PFSK-1 (cell line): ENCODE data around the gene SHISAL1.

Experiments used
- FOXP2 ChIP-seq: optimal IDR thresholded peaks from 2 replicates; pipeline ENCODE3; 2011; ENCODE audit warnings: borderline replicate concordance, control low read depth, inconsistent platforms; ENCODE audit not compliant: insufficient read depth; ENCODE audit errors: extremely low read length, extremely low read depth
- POLR2AphosphoS5 ChIP-seq: IDR thresholded peaks from 2 replicates; pipeline ENCODE4 v1.6.1; 2012; ENCODE audit warnings: low read depth, mild to moderate bottlenecking, control low read depth, low read length, moderate library complexity
- REST ChIP-seq, 2 experiments: IDR thresholded peaks; 2 replicates each; pipeline versions ENCODE4 v1.6.1 to v1.8.0; 2011 to 2012; ENCODE audit warnings: low read depth in 2 of 2, low read length in 2 of 2, control low read depth in 1 of 2, inconsistent platforms in 1 of 2, mild to moderate bottlenecking in 1 of 2, moderate library complexity in 1 of 2; ENCODE audit not compliant: insufficient read depth in 1 of 2
- SIN3A ChIP-seq: IDR thresholded peaks from 2 replicates; pipeline ENCODE4 v1.6.1; 2012; ENCODE audit warnings: mild to moderate bottlenecking, low read length, moderate library complexity, borderline replicate concordance; ENCODE audit not compliant: insufficient read depth
- TAF1 ChIP-seq: IDR thresholded peaks from 2 replicates; pipeline ENCODE4 v1.6.1; 2012; ENCODE audit warnings: low read length, control low read depth, borderline replicate concordance; ENCODE audit not compliant: insufficient read depth

The SHISAL1 gene

GRCh38 chr22:44207173-44207980, 105.4 kb downstream of the SHISAL1 start:
- TF ChIP-seq POLR2AphosphoS5 = no peak
- no peak for TF ChIP-seq FOXP2
- no peak for TF ChIP-seq TAF1
- TF ChIP-seq REST (IDR thresholded peaks at IDR 0.05; ENCODE audit: insufficient read depth in 1 of 2, low read depth in 2 of 2, low read length in 2 of 2) = no peak
- TF ChIP-seq SIN3A = no peak

GRCh38 chr22:44206696-44207095, 106.1 kb downstream of the SHISAL1 start:
- TF ChIP-seq SIN3A (no peak), FOXP2 (no peak), POLR2AphosphoS5 (no peak), TAF1 (no peak), REST (IDR thresholded peaks at IDR 0.05; ENCODE audit: insufficient read depth in 1 of 2, low read depth in 2 of 2, low read length in 2 of 2) (no peak)

GRCh38 chr22:44206330-44206645, 106.5 kb downstream of the SHISAL1 start:
- TF ChIP-seq TAF1 (no peak), FOXP2 (no peak), POLR2AphosphoS5 (no peak), REST (IDR thresholded peaks at IDR 0.05; ENCODE audit: insufficient read depth in 1 of 2, low read depth in 2 of 2, low read length in 2 of 2) (no peak), SIN3A (no peak)

GRCh38 chr22:44205516-44206329, 107.0 kb downstream of the SHISAL1 start:
- TF ChIP-seq REST (IDR thresholded peaks at IDR 0.05; ENCODE audit: insufficient read depth in 1 of 2, low read depth in 2 of 2, low read length in 2 of 2) (no peak), TAF1 (no peak), SIN3A (no peak), POLR2AphosphoS5 (no peak), FOXP2 (no peak)
